Bronchial epithelial cell (primary cell): Measurements from ENCODE around the gene PRRC2B. TPM values are rescaled to one million over a fixed set of nuclear protein-coding genes. Genes with fewer than 3 reads are reported as not detected.
"Not testable (repeated sequence)": the region's sequence is repeated elsewhere in the genome, so short reads cannot be mapped to it uniquely, and the experiment has no call there.

Experiments
- DNase-seq: peaks from one replicate; pipeline ENCODE4 v3.0.0-alpha.2; 2010; ENCODE audit warnings: low read depth
- FAIRE-seq: peaks from 2 replicates; lab custom pipeline; 2011; peaks lifted over from hg19 to GRCh38; lab: Jason Lieb, UNC
- H3K27me3 ChIP-seq: 2 replicates; pipeline ENCODE4 v1.5.1; 2011; ENCODE audit warnings: low read length; ENCODE audit not compliant: control insufficient read depth, insufficient read depth
- H3K36me3 ChIP-seq: 2 replicates; pipeline ENCODE4 v1.5.1; 2011; ENCODE audit warnings: low read length; ENCODE audit not compliant: control insufficient read depth, insufficient read depth
- H3K4me3 ChIP-seq: 2 replicates; pipeline ENCODE4 v1.5.1; 2011; ENCODE audit warnings: mild to moderate bottlenecking, low read depth, low read length, control low read depth
- CTCF ChIP-seq: IDR thresholded peaks from 2 replicates; pipeline ENCODE4 v1.5.1; 2011; ENCODE audit warnings: mild to moderate bottlenecking, moderate library complexity, low read length, control low read depth, inconsistent platforms; ENCODE audit not compliant: insufficient read depth, severe bottlenecking
- total RNA-seq: library from RNA; depleted of rRNA; stranded (reverse); fragments of >200 nt; gene quantifications from 2 replicates; pipeline ENCODE4 v1.2.1, GENCODE V29; 2014

Gene PRRC2B
- total RNA-seq, result 20.0 and 33.3 TPM in 2 replicates

DNA sequence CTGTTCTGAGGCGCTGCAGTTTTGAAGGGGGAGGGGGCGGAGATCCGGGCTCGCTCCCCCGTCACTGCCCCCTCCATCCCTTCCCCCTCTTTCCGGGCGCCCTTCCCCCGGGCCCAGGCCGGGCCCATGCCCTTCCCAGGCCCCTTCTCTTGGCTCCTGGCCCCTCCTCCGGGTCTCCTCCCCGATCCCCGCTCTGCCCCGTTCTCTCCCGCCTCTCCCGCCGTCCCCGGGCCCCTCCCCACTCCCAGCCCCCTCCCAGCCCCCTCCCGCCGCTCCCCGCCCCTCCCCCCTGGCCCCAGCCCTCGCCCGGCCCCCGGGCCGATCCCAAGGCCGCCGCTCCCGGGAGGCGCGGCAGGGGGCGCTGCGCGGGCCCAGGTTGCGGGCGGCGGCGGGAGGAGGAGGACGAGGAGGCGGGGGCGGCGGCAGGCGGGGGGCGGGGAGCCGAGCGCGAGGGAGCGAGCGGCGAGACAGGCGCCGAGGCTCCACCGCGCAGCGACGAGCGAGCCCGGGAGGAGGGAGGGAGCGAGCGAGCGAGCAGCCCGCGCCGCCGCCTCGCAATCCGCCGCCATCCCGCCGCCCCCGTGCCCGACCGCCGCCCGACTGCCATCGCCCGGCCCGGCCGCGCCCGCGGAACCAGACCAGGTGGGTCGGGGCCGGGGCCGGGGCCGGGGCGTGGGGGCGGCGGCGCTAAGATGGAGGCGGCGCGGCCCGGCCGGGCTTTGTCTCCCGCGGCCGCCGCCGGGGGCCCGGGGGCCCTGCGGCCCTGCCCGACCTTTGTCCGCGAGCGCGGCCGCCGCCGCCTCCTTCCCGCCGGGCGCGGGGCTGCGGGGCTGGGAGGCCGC is at the start of gene PRRC2B:
Gene PRRC2B, plus strand, starts transcription at position 465 of the 842 bp plus-strand sequence. CDS start 36,059 bp downstream, outside the sequence.
- DNase-seq (peak; percentile 38), FAIRE-seq (no peak)
- no peaks in the 10 kb centered on the region for H3K27me3 ChIP-seq
- peak; percentile 38 for TF ChIP-seq CTCF
- peak within 1 kb of the TSS; percentile 56 for H3K4me3 ChIP-seq
- H3K36me3 ChIP-seq, result no peaks in the 10 kb centered on the region

GRCh38 chr9:131344931-131345535 is 48.9 kb upstream of the PRRC2B start:
- H3K4me3 ChIP-seq, DNase-seq, FAIRE-seq, H3K27me3 ChIP-seq, H3K36me3 ChIP-seq: not testable (repeated sequence)

GRCh38 chr9:131346559-131346958 is 47.3 kb upstream of the PRRC2B start:
- no peaks in the 10 kb centered on the region for H3K36me3 ChIP-seq
- FAIRE-seq (no peak), DNase-seq (no peak)
- no peak overlapping the region for H3K4me3 ChIP-seq
- H3K27me3 ChIP-seq, result no peaks in the 10 kb centered on the region
- TF ChIP-seq CTCF, result no peak

GRCh38 chr9:131347376-131348020 is 46.4 kb upstream of the PRRC2B start:
- H3K27me3 ChIP-seq, result no peaks in the 10 kb centered on the region
- no peak for TF ChIP-seq CTCF
- no peak for DNase-seq
- H3K4me3 ChIP-seq, result no peak overlapping the region
- no peaks in the 10 kb centered on the region for H3K36me3 ChIP-seq
- FAIRE-seq, result no peak

GRCh38 chr9:131348631-131349521 is 45.0 kb upstream of the PRRC2B start:
- DNase-seq (no peak), FAIRE-seq (no peak)
- no peaks in the 10 kb centered on the region for H3K36me3 ChIP-seq
- no peak overlapping the region for H3K4me3 ChIP-seq
- H3K27me3 ChIP-seq, result no peaks in the 10 kb centered on the region
- no peak for TF ChIP-seq CTCF
